A549 (cell line): ENCODE data around the gene ADGRL3. TPM values are rescaled to one million over a fixed set of nuclear protein-coding genes. Genes with fewer than 3 reads are reported as not detected.

Experiments
- ATAC-seq, 2 experiments: fragments of 200-7000 bp in 1 of 2; fragments of >200 bp in 1 of 2; cut with Nextera tagmentation in 1 of 2; cut with Tn5 transposase in 1 of 2; 3 replicates each; pipeline versions ENCODE4 v1.8.0 to v1.9.1; 2018 to 2020; ENCODE audit warnings: mild to moderate bottlenecking in 1 of 2, moderate library complexity in 1 of 2
- CTCF ChIA-PET: fragments of 300-600 bp; sonication (Branson Sonifier 250); formaldehyde crosslinking; extraction: SDS; loops from one replicate; lab custom pipeline; 2021; ENCODE audit warnings: antibody characterized with exemption, inconsistent platforms; lab: Yijun Ruan, JAX
- POLR2A ChIA-PET: fragments of 350-600 bp; formaldehyde crosslinking; extraction: SDS; loops from one replicate; lab custom pipeline; 2021; ENCODE audit warnings: antibody characterized with exemption, inconsistent platforms; lab: Yijun Ruan, JAX
- DNase-seq, 2 experiments: peaks; one replicate each; pipeline versions ENCODE4 v3.0.0 to v3.0.0-alpha.2; 2011 to 2016; ENCODE audit warnings: low read depth in 1 of 2, low spot score in 1 of 2
- FAIRE-seq: peaks from 2 replicates; lab custom pipeline; 2011; peaks lifted over from hg19 to GRCh38; lab: Jason Lieb, UNC
- H3K27ac ChIP-seq, 2 experiments: fragments of >200 bp; sonication (Bioruptor Twin); formaldehyde crosslinking; 3 replicates each; pipeline ENCODE4 v1.5.1; 2016 to 2017
- H3K4me1 ChIP-seq: fragments of >200 bp; sonication (Bioruptor Twin); formaldehyde crosslinking; 3 replicates; pipeline ENCODE4 v1.6.1; 2016
- H3K4me2 ChIP-seq: fragments of >200 bp; sonication (Bioruptor Twin); formaldehyde crosslinking; 3 replicates; pipeline ENCODE4 v1.6.1; 2016
- H3K4me3 ChIP-seq: fragments of >200 bp; sonication (Bioruptor Twin); formaldehyde crosslinking; 3 replicates; pipeline ENCODE4 v1.5.1; 2016
- H3K9me3 ChIP-seq: fragments of >200 bp; sonication (Bioruptor Twin); formaldehyde crosslinking; 3 replicates; pipeline ENCODE4 v1.6.1; 2016
- CEBPB ChIP-seq, 2 experiments: fragments of >200 bp in 1 of 2; sonication (Bioruptor Twin) in 1 of 2; formaldehyde crosslinking in 1 of 2; IDR thresholded peaks; 2 replicates each; pipeline ENCODE4 v1.6.1; 2012 to 2016
- EHF ChIP-seq: fragments of 250-450 bp; sonication (Bioruptor Pico); IDR thresholded peaks from 2 replicates; pipeline ENCODE4 v1.5.0; 2020; ENCODE audit warnings: mild to moderate bottlenecking
- ESRRA ChIP-seq: fragments of 150-350 bp; IDR thresholded peaks from 2 replicates; pipeline ENCODE4 v1.6.1; 2014; ENCODE audit warnings: mild to moderate bottlenecking, low read length, borderline replicate concordance
- FOSB ChIP-seq: fragments of 250-450 bp; sonication (Bioruptor Pico); IDR thresholded peaks from 2 replicates; pipeline ENCODE4 v1.5.0; 2020; ENCODE audit warnings: mild to moderate bottlenecking, moderate library complexity
- FOSL2 ChIP-seq, 2 experiments: fragments of 450-650 bp in 1 of 2; fragments of >200 bp in 1 of 2; sonication (Bioruptor Twin) in 1 of 2; formaldehyde crosslinking; IDR thresholded peaks; 2 replicates each; pipeline versions ENCODE4 v1.5.0 to v1.6.1; 2016 to 2020; ENCODE audit warnings: mild to moderate bottlenecking in 1 of 2, moderate library complexity in 1 of 2
- FOXS1 ChIP-seq: fragments of 250-450 bp; sonication (Bioruptor Pico); IDR thresholded peaks from 2 replicates; pipeline ENCODE4 v1.5.0; 2020; ENCODE audit warnings: mild to moderate bottlenecking, moderate library complexity
- GATA3 ChIP-seq: IDR thresholded peaks from 2 replicates; pipeline ENCODE4 v1.6.1; 2012; ENCODE audit warnings: borderline replicate concordance
- HES2 ChIP-seq: fragments of >200 bp; sonication (Bioruptor Twin); formaldehyde crosslinking; IDR thresholded peaks from 2 replicates; pipeline ENCODE4 v1.6.1; 2016
- HEYL ChIP-seq: fragments of 250-450 bp; sonication (Bioruptor Pico); IDR thresholded peaks from 2 replicates; pipeline ENCODE4 v1.8.0; 2021; ENCODE audit warnings: mild to moderate bottlenecking, moderate library complexity
- HOXA7 ChIP-seq: fragments of 250-450 bp; sonication (Bioruptor Pico); IDR thresholded peaks from 2 replicates; pipeline ENCODE4 v1.5.0; 2020; ENCODE audit warnings: mild to moderate bottlenecking, moderate library complexity
- JUN ChIP-seq, 2 experiments: fragments of >200 bp; sonication (Bioruptor Twin); formaldehyde crosslinking; IDR thresholded peaks; 2 replicates in 1 of 2; 3 replicates in 1 of 2; pipeline ENCODE4 v1.6.1; 2016 to 2017
- KDM1A ChIP-seq: fragments of 200-600 bp; sonication (generic); IDR thresholded peaks from 2 replicates; pipeline ENCODE4 v1.6.1; 2016; ENCODE audit warnings: low read depth, mild to moderate bottlenecking
- KDM5A ChIP-seq: fragments of 200-600 bp; sonication (generic); IDR thresholded peaks from 2 replicates; pipeline ENCODE4 v1.6.1; 2016; ENCODE audit warnings: antibody characterized with exemption, mild to moderate bottlenecking
- MAX ChIP-seq: IDR thresholded peaks from 2 replicates; pipeline ENCODE4 v1.6.1; 2012
- MAZ ChIP-seq: fragments of 150-350 bp; IDR thresholded peaks from 2 replicates; pipeline ENCODE4 v1.6.1; 2014; ENCODE audit warnings: antibody characterized with exemption, low read depth, low read length, borderline replicate concordance
- MYC ChIP-seq: IDR thresholded peaks from 2 replicates; pipeline ENCODE4 v1.6.1; 2012; ENCODE audit warnings: mild to moderate bottlenecking, inconsistent platforms, low read length, improper control_type of control experiment, borderline replicate concordance
- NFE2L2 ChIP-seq: fragments of 150-350 bp; conservative IDR thresholded peaks from 2 replicates; pipeline ENCODE4 v1.6.1; 2014; ENCODE audit warnings: low read length
- SMC3 ChIP-seq: fragments of >200 bp; sonication (Bioruptor Twin); formaldehyde crosslinking; IDR thresholded peaks from 3 replicates; pipeline ENCODE4 v1.6.1; 2018; ENCODE audit warnings: inconsistent platforms
- SREBF2 ChIP-seq: fragments of 450-650 bp; IDR thresholded peaks from 2 replicates; pipeline ENCODE4 v1.6.1; 2014; ENCODE audit warnings: mild to moderate bottlenecking, moderate library complexity
- TFCP2L1 ChIP-seq: fragments of 250-450 bp; sonication (Bioruptor Pico); IDR thresholded peaks from 2 replicates; pipeline ENCODE4 v1.5.0; 2021; ENCODE audit warnings: mild to moderate bottlenecking
- TP53 ChIP-seq: fragments of 250-450 bp; sonication (Bioruptor Pico); IDR thresholded peaks from 2 replicates; pipeline ENCODE4 v1.5.0; 2021; ENCODE audit warnings: mild to moderate bottlenecking, moderate library complexity
- WGBS: methylation state at CpG from one replicate; pipeline ENCODE4 v1.1.6; 2017; ENCODE audit errors: missing lambda C conversion rate; 5-methylcytosine and 5-hydroxymethylcytosine counted together
- polyA plus RNA-seq, 4 experiments: library from polyadenylated mRNA; depleted of rRNA in 3 of 4; stranded (reverse); fragments of >200 nt; fragmentation: RNase III in 1 of 4; extraction: RNeasy Plus Mini Kit Qiagen cat#74134 plus additional on column Dnase treatment in 1 of 4; gene quantifications; 2 replicates in 3 of 4; 3 replicates in 1 of 4; pipeline ENCODE4 v1.2.3, GENCODE V29; 2011 to 2017
- TF ChIP-seq, protein P1 (sequence below): IDR thresholded peaks from 2 replicates; pipeline ENCODE4 v1.6.1; 2012; ENCODE audit warnings: low read depth, borderline replicate concordance
- TF ChIP-seq, protein P2 (sequence below): fragments of 450-650 bp; IDR thresholded peaks from 2 replicates; pipeline ENCODE4 v1.6.1; 2014; ENCODE audit warnings: antibody characterized with exemption

ADGRL3 gene
- polyA plus RNA-seq, 2 of the 4 experiments (the other 2 are of a cell fraction), result 0.05 to 0.12 TPM

DNA sequence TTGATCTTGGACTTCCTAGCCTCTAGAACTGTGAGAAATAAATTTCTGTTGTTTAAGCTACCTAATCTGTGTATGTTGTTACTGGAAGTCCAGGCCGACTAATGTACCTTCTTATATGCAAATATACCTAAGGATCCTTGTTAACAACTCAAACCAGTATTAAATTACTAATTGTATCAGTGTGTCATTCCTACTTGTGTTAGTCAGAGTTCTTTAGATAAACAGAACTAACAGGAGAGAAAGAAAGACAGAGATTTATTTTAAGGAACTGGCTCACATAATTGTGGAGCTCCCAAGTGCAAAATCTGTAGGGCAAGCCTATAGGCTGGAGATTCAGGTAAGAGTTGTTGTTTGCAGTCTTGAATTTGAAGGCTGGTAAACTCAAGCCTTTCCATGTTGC, 120.0 kb downstream of the ADGRL3 start:
- CTCF ChIA-PET, result no interaction called here
- 8% methylated on average over 1 of the region's 1 CpG for WGBS
- no peak overlapping the region for H3K4me2 ChIP-seq

GRCh38 chr4:61320631-61321030, 120.5 kb downstream of the ADGRL3 start:
- H3K4me2 ChIP-seq, result no peak overlapping the region
- no peak for ATAC-seq
- ChIA-PET POLR2A (no interaction called here), CTCF (no interaction called here)
- H3K4me3 ChIP-seq, result no peak overlapping the region
- no peak for FAIRE-seq
- TF ChIP-seq MAX (no peak), FOXS1 (CRISPR knock-in tag) (no peak), KDM5A (no peak), EHF (CRISPR knock-in tag) (no peak), ESRRA (no peak), SMC3 (no peak), FOSB (CRISPR knock-in tag) (no peak), GATA3 (no peak)
- WGBS, result 0% methylated on average over 1 of the region's 1 CpG
- H3K9me3 ChIP-seq, result no peaks in the 10 kb centered on the region
- no peak for DNase-seq
- no peak overlapping the region for H3K27ac ChIP-seq
- H3K4me1 ChIP-seq, result no peaks in the 10 kb centered on the region

More for the DNA sequence above, 120.0 kb downstream of the ADGRL3 start:
- no peak overlapping the region for H3K27ac ChIP-seq
- ATAC-seq, result no peak
- TF ChIP-seq HES2 (no peak), TP53 (no peak), TFCP2L1 (CRISPR knock-in tag) (no peak), MYC (no peak), HEYL (CRISPR knock-in tag) (no peak), JUN (IDR thresholded peaks at IDR 0.05) (no peak), KDM1A (no peak), SREBF2 (no peak), NFE2L2 (no peak), MAZ (no peak), CEBPB (IDR thresholded peaks at IDR 0.05) (no peak), HOXA7 (no peak), FOSL2 (IDR thresholded peaks at IDR 0.05) (no peak), FOSL2 (CRISPR knock-in tag; IDR thresholded peaks at IDR 0.05) (no peak)
- TF ChIP-seq, protein P1, sequence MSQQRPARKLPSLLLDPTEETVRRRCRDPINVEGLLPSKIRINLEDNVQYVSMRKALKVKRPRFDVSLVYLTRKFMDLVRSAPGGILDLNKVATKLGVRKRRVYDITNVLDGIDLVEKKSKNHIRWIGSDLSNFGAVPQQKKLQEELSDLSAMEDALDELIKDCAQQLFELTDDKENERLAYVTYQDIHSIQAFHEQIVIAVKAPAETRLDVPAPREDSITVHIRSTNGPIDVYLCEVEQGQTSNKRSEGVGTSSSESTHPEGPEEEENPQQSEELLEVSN, result no peak
- TF ChIP-seq, all 56 proteins: peak for 0
- no peaks in the 10 kb centered on the region for H3K4me1 ChIP-seq
- H3K4me3 ChIP-seq, result no peak overlapping the region
- POLR2A ChIA-PET, result no interaction called here
- no peaks in the 10 kb centered on the region for H3K9me3 ChIP-seq
- FAIRE-seq, result no peak
- no peak for DNase-seq

GRCh38 chr4:61332693-61333092, 132.6 kb downstream of the ADGRL3 start:
- 39% methylated on average over 4 of the region's 4 CpGs for WGBS
- TF ChIP-seq, protein P2, sequence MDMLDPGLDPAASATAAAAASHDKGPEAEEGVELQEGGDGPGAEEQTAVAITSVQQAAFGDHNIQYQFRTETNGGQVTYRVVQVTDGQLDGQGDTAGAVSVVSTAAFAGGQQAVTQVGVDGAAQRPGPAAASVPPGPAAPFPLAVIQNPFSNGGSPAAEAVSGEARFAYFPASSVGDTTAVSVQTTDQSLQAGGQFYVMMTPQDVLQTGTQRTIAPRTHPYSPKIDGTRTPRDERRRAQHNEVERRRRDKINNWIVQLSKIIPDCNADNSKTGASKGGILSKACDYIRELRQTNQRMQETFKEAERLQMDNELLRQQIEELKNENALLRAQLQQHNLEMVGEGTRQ, result no peak
- no peak for TF ChIP-seq HOXA7
- DNase-seq (no peak), FAIRE-seq (no peak), ATAC-seq (no peak)
- ChIA-PET POLR2A (no interaction called here), CTCF (no interaction called here)
- Histone ChIP-seq H3K4me3 (no peak overlapping the region), H3K27ac (no peak overlapping the region), H3K4me1 (no peaks in the 10 kb centered on the region), H3K9me3 (no peaks in the 10 kb centered on the region), H3K4me2 (no peak overlapping the region)
